Skeletal muscle cell (primary cell): ENCODE measurements around the gene GDPD5.
A peak's percentile ranks its signal among the peaks of the same experiment; 100 is the strongest.
"Not testable (repeated sequence)": the region's sequence is repeated elsewhere in the genome, so short reads cannot be mapped to it uniquely, and the experiment has no call there.

Experiments used
- DNase-seq: peaks from one replicate; pipeline ENCODE4 v3.0.0-alpha.2; 2010; ENCODE audit warnings: low read depth
- H3K4me3 ChIP-seq: 2 replicates; pipeline ENCODE4 v1.5.1; 2011; ENCODE audit warnings: low read depth, mild to moderate bottlenecking, control low read depth, low read length, moderate library complexity

The GDPD5 gene

GRCh38 chr11:75422248-75423231 is 103.2 kb downstream of the GDPD5 start:
- DNase-seq, result no peak
- H3K4me3 ChIP-seq, result no peak overlapping the region

- H3K4me3 ChIP-seq, result no peak overlapping the region
- DNase-seq, result no peak
Observed at GRCh38 chr11:75421902-75422247, 103.9 kb downstream of the GDPD5 start.

DNA sequence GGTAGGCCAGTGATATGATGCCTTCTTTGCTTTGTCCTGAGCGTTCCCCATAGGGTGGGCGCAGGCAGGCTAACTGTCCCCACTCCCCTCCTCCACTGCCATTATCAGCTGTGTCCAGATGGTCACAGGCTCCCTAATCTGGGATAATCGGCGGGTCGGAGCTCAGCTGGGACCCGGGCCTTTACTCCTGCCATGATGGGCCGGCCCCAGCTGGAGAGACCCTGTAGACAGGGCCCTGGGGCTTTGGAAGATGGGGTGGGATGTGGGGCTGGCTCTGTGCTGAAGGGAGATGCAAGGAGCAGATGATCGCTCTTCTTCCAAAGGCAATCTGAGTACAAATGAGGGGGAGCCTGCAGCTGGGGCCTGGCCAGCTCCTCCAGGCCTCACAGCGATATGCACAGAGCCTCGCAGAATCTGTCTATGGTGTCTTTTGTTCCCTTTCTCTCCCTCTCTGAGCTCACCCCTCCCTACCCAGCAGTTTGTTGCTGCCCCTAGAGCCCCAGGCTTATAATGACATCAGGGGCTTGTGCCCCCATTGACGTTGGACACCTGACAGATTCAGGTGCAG is 104.6 kb downstream of the GDPD5 start:
- H3K4me3 ChIP-seq, result no peak overlapping the region
- no peak for DNase-seq

DNA sequence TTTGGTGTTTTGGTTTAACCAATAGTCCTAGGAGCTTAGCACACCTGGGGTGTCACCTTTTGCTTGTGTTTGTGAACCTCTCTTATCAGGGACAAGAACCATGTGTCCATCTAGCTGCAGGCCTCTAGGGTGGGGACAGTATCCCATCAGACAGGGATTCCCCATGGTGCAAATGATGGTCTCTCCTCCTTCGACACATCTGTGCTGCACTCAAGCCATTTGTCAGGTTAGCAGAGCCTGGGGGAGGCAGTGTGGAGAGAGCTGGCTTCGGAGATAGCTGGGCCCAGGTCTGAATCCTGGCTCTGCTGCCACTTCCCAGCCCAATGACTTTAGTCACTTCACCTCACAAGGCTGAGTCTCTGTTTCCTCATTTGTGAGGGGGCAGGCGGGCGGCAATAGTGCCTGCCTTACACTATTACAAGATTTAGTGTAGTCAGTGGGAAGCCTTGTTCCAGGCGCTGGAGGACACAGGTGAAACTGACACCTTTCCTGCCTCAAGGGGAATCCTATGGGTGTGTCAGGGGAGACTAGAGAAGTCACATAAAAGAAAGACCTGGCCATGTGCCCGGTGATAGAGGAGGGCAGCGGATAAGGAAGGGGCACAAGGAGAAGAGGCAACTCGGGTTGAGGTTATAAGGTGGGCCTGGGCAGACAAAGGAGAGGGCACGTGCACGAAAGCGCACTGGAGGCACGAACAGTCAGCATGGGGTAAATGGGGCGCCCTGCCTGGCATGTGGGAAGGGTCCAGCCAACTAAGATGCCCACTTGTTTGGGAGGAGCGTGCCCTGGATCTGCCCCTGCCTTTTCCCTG is 105.3 kb downstream of the GDPD5 start:
- no peak overlapping the region for H3K4me3 ChIP-seq
- DNase-seq, result no peak

DNA sequence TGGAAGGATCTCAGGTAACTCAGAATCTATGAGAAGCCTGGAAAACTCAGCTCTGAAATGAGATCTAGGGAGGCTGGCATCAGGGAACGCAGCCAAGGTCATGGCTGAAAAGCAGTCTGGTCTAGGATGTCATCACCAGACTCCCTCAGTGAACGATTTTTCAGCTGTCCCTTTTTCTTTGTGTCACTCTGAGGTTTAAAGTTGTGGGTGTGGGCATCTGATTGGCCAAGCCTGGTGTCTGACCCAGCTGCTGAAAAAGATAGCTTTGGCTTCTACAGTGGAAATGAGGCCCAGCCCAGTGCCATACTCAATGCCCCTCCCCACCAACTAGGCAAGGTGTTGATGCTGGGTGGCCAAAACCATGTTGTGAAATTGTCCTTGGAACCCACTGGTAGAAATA is 111.9 kb downstream of the GDPD5 start:
- DNase-seq, result no peak
- H3K4me3 ChIP-seq, result no peak overlapping the region

DNA sequence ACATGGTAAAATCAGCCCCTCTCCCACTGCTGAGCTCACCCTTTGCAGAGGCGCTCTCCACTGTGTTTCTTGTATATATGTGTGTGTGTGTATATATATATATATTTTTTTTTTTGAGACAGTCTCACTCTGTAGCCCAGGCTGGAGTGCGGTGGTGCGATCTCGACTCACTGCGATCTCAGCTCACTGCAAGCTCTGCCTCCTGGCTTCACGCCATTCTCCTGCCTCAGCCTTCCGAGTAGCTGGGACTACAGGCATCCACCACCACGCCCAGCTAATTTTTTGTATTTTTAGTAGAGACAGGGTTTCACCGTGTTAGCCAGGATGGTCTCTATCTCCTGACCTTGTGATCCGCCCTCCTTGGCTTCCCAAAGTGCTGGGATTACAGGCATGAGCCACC is 112.6 kb downstream of the GDPD5 start:
- not testable (repeated sequence) for H3K4me3 ChIP-seq, DNase-seq

DNA sequence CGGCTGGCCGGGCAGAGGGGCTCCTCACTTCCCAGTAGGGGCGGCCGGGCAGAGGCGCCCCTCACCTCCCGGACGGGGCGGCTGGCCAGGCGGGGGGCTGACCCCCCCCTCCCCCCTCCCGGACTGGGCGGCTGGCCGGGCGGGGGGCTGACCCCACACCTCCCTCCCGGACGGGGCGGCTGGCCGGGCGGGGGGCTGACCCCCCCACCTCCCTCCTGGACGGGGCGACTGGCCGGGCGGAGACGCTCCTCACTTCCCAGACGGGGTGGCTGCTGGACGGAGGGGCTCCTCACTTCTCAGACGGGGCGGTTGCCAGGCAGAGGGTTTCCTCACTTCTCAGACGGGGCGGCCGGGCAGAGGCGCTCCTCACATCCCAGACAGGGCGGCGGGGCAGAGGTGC is 115.8 kb downstream of the GDPD5 start:
- not testable (repeated sequence) for DNase-seq, H3K4me3 ChIP-seq

DNA sequence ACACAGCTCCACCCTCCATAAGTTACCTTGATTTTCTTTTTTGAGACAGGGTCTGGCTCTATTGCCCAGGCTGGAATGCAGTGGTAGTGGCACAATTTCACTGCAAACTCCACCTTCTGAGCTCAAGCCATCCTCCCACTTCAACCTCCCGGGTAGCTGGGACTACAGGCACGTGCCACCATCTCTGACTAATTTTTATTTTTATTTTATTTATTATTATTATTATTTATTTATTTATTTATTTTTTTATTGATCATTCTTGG is 116.9 kb downstream of the GDPD5 start:
- H3K4me3 ChIP-seq, result no peak overlapping the region
- no peak for DNase-seq

DNA sequence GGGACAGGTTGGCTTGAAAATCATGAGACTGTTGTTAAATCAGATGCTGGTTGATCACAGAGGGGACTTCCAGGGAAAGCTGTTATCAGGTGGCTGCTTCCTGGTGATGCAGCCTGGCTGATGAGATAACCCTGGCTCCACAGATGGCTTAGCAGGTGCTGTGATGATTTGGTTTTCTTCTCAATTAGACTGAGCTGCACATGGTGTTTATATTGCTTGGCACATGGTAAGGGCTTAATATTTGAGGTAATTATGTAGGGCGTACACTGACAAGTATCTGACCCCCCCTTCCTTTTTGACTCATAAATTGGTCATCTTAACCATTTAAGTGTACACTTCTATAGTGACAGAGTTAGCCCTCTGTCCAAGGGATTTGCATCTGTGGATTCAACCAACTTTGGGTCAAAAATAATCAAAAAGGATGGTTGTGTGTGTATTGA is 119.4 kb downstream of the GDPD5 start:
- DNase-seq, result no peak

DNA sequence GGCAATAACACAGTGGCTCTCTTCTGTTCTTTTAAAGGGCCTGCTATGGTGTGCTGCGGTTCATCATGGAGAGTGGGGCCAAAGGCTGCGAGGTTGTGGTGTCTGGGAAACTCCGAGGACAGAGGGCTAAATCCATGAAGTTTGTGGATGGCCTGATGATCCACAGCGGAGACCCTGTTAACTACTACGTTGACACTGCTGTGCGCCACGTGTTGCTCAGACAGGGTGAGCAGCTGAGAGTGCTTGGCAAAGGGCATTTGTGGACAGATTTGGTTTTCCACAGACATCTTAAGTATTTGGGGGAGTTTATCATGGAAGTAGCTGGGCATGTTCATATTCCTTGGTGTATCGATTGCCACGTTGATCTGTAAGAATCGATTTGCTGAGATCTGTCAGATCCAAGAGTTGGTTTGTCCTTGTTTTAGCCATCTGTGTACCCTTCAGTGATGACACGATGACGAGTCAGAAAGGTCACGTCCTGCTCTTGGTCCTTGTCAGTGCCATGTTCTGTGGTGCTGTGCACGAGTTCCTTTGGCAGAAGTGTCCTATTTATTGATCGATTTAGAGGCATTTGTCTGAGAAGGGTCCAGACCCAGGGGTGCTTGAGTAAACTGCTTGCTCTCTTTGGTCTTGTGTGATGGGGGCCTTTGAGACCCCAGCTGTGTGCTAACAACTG is 121.6 kb downstream of the GDPD5 start:
- DNase-seq, result no peak
- no peak overlapping the region for H3K4me3 ChIP-seq

More for the DNA sequence above, 119.4 kb downstream of the GDPD5 start:
- H3K4me3 ChIP-seq, result no peak overlapping the region

GRCh38 chr11:75403037-75403436 is 122.7 kb downstream of the GDPD5 start:
- no peak for DNase-seq
- no peak overlapping the region for H3K4me3 ChIP-seq

- no peak for DNase-seq
Observed at GRCh38 chr11:75402002-75402773, 123.6 kb downstream of the GDPD5 start.

GRCh38 chr11:75400146-75400865 is 125.4 kb downstream of the GDPD5 start:
- H3K4me3 ChIP-seq, result peak overlapping the region; percentile 99
- no peak for DNase-seq

More at GRCh38 chr11:75402002-75402773, 123.6 kb downstream of the GDPD5 start:
- H3K4me3 ChIP-seq, result peak overlapping the region; percentile 99

DNA sequence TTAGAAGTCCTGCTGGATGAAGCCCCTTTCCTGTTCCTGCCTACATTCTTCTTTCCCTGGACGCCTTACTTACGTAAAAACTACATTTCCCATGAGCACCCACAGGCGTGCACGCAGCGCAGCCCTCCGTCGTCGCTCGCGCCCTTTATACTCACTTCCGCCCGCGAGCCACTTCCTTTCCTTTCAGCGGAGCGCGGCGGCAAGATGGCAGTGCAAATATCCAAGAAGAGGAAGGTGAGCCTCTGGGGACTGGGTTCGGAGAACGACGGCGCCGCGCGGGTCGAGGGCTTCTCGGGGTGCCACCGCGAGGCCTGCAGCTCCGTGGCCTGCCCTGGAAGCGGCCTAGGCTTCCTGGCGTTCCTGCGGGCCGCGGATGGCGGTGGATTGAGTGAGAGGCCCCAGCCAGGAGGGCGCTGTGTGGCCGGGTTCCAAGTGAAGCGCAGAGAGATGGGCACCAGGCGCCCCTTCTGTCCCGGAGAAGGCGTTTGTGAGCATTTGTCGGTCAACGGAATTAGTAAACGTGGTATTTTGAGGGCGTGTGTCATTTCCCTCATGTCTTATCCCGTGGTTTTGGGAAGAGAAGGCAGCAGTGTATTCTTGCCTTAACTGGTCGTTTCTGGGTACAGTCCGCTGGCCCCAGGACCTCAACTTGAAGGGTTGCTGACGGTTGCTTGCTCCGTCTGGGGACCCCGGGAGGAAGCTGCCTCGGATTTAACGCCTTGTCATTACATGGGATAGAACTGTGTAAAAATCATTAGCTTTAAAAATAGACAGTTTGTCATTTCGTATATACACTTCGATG is 126.2 kb downstream of the GDPD5 start, which contains the start of gene RPS3:
Gene RPS3, plus strand, starts transcription at position 175 of the 802 bp plus-strand sequence. Its CDS starts 30 bp downstream, at position 205.
- DNase-seq, result peak; percentile 73
- H3K4me3 ChIP-seq, result peak within 1 kb of the TSS; percentile 99

GRCh38 chr11:75398906-75399305 is 126.8 kb downstream of the GDPD5 start:
- H3K4me3 ChIP-seq, result no peak overlapping the region
- no peak for DNase-seq

DNA sequence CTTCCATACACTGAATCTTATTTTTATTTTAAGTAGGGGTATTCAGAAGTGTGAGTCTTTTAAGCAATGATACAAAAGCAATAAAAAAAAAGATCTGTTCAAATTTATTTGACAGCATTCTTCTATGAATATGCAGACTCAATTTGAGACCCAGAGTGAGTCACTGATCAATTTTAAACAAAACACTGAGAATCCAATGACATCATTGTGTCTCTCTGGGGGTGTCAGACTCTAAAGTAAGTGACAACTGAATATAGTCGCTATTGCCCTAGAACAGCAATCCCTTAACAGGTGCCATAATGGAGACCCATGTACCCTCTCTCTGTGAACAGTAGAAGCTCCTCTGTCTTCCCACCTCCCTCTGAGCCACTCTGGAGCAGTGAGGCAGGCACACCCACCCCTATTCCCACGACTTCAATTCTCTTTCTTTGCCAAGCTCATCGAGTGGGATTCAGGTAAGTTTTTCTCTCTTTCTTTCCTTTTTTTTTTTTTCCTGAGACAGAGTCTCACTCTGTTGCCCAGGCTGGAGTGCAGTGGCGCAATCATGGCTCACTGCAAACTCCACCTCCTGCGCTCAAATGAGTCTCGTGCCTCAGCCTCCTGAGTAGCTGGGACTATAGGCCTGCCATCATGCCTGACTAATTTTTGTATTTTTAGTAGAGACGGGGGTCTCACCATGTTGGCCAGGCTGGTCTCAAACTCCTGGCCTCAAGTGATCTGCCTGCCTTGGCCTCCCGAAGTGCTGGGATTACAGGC is 131.5 kb downstream of the GDPD5 start:
- no peak for DNase-seq

GRCh38 chr11:75389925-75390324 is 135.8 kb downstream of the GDPD5 start:
- DNase-seq, result no peak
- H3K4me3 ChIP-seq, result no peak overlapping the region

More for the DNA sequence above, 131.5 kb downstream of the GDPD5 start:
- H3K4me3 ChIP-seq, result no peak overlapping the region
